K562 (cell line): ENCODE results near the gene ERRFI1. TPM values are rescaled to one million over a fixed set of nuclear protein-coding genes. Genes with fewer than 3 reads are reported as not detected.

Experiments used
- ATAC-seq: fragments of 200-7000 bp; cut with Tn5 transposase; 3 replicates; pipeline ENCODE4 v1.9.1; 2020; ENCODE audit warnings: moderate library complexity
- BruUV-seq: library from RNA; stranded (reverse); fragments of 400-500 nt; replicated peaks from 2 replicates; lab custom pipeline; 2021; lab: Mats Ljungman, UMichigan
- CTCF ChIA-PET: fragments of 300-600 bp; formaldehyde crosslinking; extraction: SDS; loops from one replicate; lab custom pipeline; 2021; ENCODE audit warnings: low intra/inter-chr PET ratio; lab: Yijun Ruan, JAX
- POLR2A ChIA-PET: fragments of 300-600, 350-650 bp; sonication (Branson Sonifier 250); formaldehyde crosslinking; extraction: SDS; loops from one replicate; lab custom pipeline; 2021; ENCODE audit warnings: antibody characterized with exemption, inconsistent platforms; lab: Yijun Ruan, JAX
- DNase-seq, 4 experiments: peaks; one replicate each; pipeline versions ENCODE4 v3.0.0 to v3.0.0-alpha.2; 2011 to 2018; ENCODE audit warnings: low spot score in 3 of 4, mixed read lengths in 3 of 4; ENCODE audit errors: extremely low read depth in 1 of 4
- FAIRE-seq: peaks from 2 replicates; lab custom pipeline; 2011; peaks lifted over from hg19 to GRCh38; lab: Jason Lieb, UNC
- H2AFZ ChIP-seq: 2 replicates; pipeline ENCODE4 v1.6.0; 2011; ENCODE audit warnings: low read depth, low read length, control low read depth, inconsistent platforms
- H3K27ac ChIP-seq: fragments of 200-600 bp; 3 replicates; pipeline ENCODE4 v1.8.0; 2011; ENCODE audit warnings: low read depth, mild to moderate bottlenecking, control low read depth, inconsistent platforms, low read length, moderate library complexity, mixed read lengths; ENCODE audit errors: extremely low read depth
- H3K27me3 ChIP-seq, 2 experiments: fragments of 300-600 bp in 1 of 2; 2 replicates in 1 of 2; 3 replicates in 1 of 2; pipeline versions ENCODE4 v1.6.0 to v1.8.0; 2011; ENCODE audit warnings: inconsistent platforms in 2 of 2, low read length in 2 of 2, mild to moderate bottlenecking in 1 of 2, mixed read lengths in 1 of 2, moderate library complexity in 1 of 2; ENCODE audit not compliant: control insufficient read depth in 2 of 2, insufficient read depth in 2 of 2
- H3K36me3 ChIP-seq: fragments of 300-600 bp; 3 replicates; pipeline ENCODE4 v1.8.0; 2011; ENCODE audit warnings: mild to moderate bottlenecking, low read length, inconsistent platforms; ENCODE audit not compliant: control insufficient read depth, insufficient read depth
- H3K4me1 ChIP-seq, 2 experiments: fragments of 200-600 bp in 1 of 2; replicated peaks in 1 of 2; 2 replicates in 1 of 2; 3 replicates in 1 of 2; pipeline versions ENCODE4 v1.5.1 to v1.8.0; 2011; ENCODE audit warnings: inconsistent platforms in 2 of 2, low read length in 2 of 2, mild to moderate bottlenecking in 1 of 2, mixed read lengths in 1 of 2, moderate library complexity in 1 of 2; ENCODE audit not compliant: control insufficient read depth in 2 of 2, insufficient read depth in 2 of 2
- H3K4me2 ChIP-seq: 2 replicates; pipeline ENCODE4 v1.6.1; 2011; ENCODE audit warnings: low read length, control low read depth, inconsistent platforms, mixed read lengths; ENCODE audit not compliant: insufficient read depth
- H3K4me3 ChIP-seq: fragments of 200-600 bp; sonication (generic), shearing (Covaris generic); 2 replicates; pipeline ENCODE4 v1.5.1; 2016; ENCODE audit warnings: control low read depth, inconsistent platforms
- H3K79me2 ChIP-seq: fragments of 200-600 bp; 3 replicates; pipeline ENCODE4 v1.8.0; 2011; ENCODE audit warnings: low read length, inconsistent platforms; ENCODE audit not compliant: control insufficient read depth, insufficient read depth
- H3K9ac ChIP-seq, 2 experiments: 2 replicates each; pipeline versions ENCODE4 v1.6.0 to v1.6.1; 2011; ENCODE audit warnings: low read depth in 2 of 2, low read length in 2 of 2, control low read depth in 1 of 2, inconsistent platforms in 1 of 2, mild to moderate bottlenecking in 1 of 2, mixed read lengths in 1 of 2; ENCODE audit not compliant: insufficient read depth in 1 of 2
- H3K9me1 ChIP-seq: one replicate; pipeline ENCODE4 v1.6.0; 2011; ENCODE audit warnings: inconsistent platforms, mild to moderate bottlenecking, low read length, moderate library complexity; ENCODE audit not compliant: control insufficient read depth, insufficient read depth
- H3K9me3 ChIP-seq: replicated peaks from 2 replicates; pipeline ENCODE4 v1.5.1; 2011; ENCODE audit warnings: low read depth, low read length, inconsistent platforms; ENCODE audit not compliant: control insufficient read depth, insufficient read depth
- H4K20me1 ChIP-seq: replicated peaks from 2 replicates; pipeline ENCODE4 v1.6.1; 2011; ENCODE audit warnings: low read length, inconsistent platforms, mixed read lengths; ENCODE audit not compliant: control insufficient read depth, insufficient read depth
- CBX3 ChIP-seq, 2 experiments: IDR thresholded peaks; 1 replicate in 1 of 2; 2 replicates in 1 of 2; pipeline ENCODE4 v1.6.1; 2012; ENCODE audit warnings: inconsistent platforms in 2 of 2, low read length in 2 of 2, borderline replicate concordance in 1 of 2, control low read depth in 1 of 2
- HNRNPL ChIP-seq: fragments of 200-400 bp; formaldehyde crosslinking; IDR thresholded peaks from 2 replicates; pipeline ENCODE4 v1.6.1; 2017; ENCODE audit warnings: low read depth, mild to moderate bottlenecking, low read length
- KDM1A ChIP-seq, 2 experiments: fragments of 450-650 bp; IDR thresholded peaks; 2 replicates each; pipeline ENCODE4 v1.6.1; 2016; ENCODE audit warnings: mild to moderate bottlenecking in 2 of 2
- ZNF384 ChIP-seq: IDR thresholded peaks from 2 replicates; pipeline ENCODE4 v1.6.1; 2012; ENCODE audit warnings: low read depth, low read length, improper control_type of control experiment
- ZNF707 ChIP-seq: fragments of 250-450 bp; sonication (Bioruptor Pico); conservative IDR thresholded peaks from 2 replicates; pipeline ENCODE4 v1.8.0; 2022; ENCODE audit warnings: inconsistent platforms, mild to moderate bottlenecking, moderate library complexity
- WGBS: fragments of 100-300 bp; shearing (Covaris generic); methylation state at CpG from one replicate; pipeline ENCODE4 v1.1.6; 2016; ENCODE audit warnings: low coverage, mixed read lengths; ENCODE audit not compliant: insufficient coverage; ENCODE audit errors: missing lambda C conversion rate; 5-methylcytosine and 5-hydroxymethylcytosine counted together
- in situ Hi-C: fragments of 300-500 bp; cut with MboI; formaldehyde crosslinking; loops from 4 replicates; pipeline ENCODE4 v1.15.0; 2018; ENCODE audit warnings: inconsistent platforms, mixed read lengths
- intact Hi-C: fragments of 100-400 bp; cut with micrococcal nuclease; formaldehyde crosslinking; loops from 2 replicates; pipeline ENCODE4 v1.14.2; 2022
- polyA plus RNA-seq, 8 experiments: library from polyadenylated mRNA; depleted of rRNA in 4 of 8; stranded (reverse) in 5 of 8; unstranded in 3 of 8; fragments of >200 nt; fragmentation: Nextera tagmentation in 2 of 8; fragmentation: Illumina TruSeq in 1 of 8; extraction: Ambion mirVana in 2 of 8; extraction: Trizol in 1 of 8; gene quantifications; 2 replicates each; pipeline versions ENCODE4 v1.2.1 to v1.2.3, GENCODE V29; 2011 to 2014; ENCODE audit warnings: inconsistent platforms in 1 of 8, missing spikeins in 1 of 8
- total RNA-seq, 7 experiments: library from RNA; depleted of rRNA in 6 of 7; stranded (reverse); fragments of >200 nt in 6 of 7; fragmentation: Illumina TruSeq in 2 of 7; extraction: Trizol in 2 of 7; gene quantifications; 2 replicates each; pipeline versions ENCODE4 v1.2.1 to v1.2.3, GENCODE V29; 2011 to 2021; ENCODE audit warnings: low replicate concordance in 1 of 7
- TF ChIP-seq, protein P1 (sequence below): fragments of 250-450 bp; sonication (Bioruptor Pico); IDR thresholded peaks from 2 replicates; pipeline ENCODE4 v1.5.0; 2021; ENCODE audit warnings: mild to moderate bottlenecking, borderline replicate concordance

The ERRFI1 gene
- total and polyA plus RNA-seq, 9 of the 15 experiments (the other 6 are each of a cell fraction or from before 2014, with no cell fraction given): 0.67 to 4.4 (median 1.1) TPM

DNA sequence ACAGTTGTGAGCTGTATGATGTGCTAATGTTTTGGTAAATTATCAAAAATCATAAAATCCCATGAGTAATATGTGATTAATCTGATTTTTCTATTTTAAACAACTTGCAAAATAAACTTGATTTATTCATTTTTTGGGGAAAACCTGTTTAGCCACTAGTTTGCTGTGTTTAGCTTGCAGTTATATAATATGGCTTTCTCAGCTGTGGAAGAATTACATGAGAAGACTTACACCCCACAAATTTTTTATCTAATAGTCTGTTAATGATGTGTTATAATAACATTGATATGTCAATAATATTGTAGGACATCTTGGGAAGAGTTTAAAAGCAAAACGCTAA lies 2.4 kb upstream of the ERRFI1 start:
- H3K27me3 ChIP-seq: peaks cover 31 to 35% of the 10 kb centered on the region in 2 experiments
- H3K27ac ChIP-seq: no peak overlapping the region
- ChIA-PET CTCF (no interaction called here), POLR2A (interaction anchor here (1.0 kb wide), 2 partner anchors 286 to 288 kb away, joined by 3 read pairs; no protein-coding TSS in a partner anchor)
- no peak overlapping the region for H3K9ac ChIP-seq
- no peak overlapping the region for H3K4me3 ChIP-seq
- peaks cover 5 to 16% of the 10 kb centered on the region in 2 experiments; a peak in 4 of 5 replicates for H3K4me1 ChIP-seq
- TF ChIP-seq HNRNPL (no peak), ZNF384 (no peak), CBX3 (IDR thresholded peaks at IDR 0.05; ENCODE audit: borderline replicate concordance in 1 of 2, low read length in 2 of 2) (no peak), ZNF707 (CRISPR knock-in tag) (no peak), KDM1A (IDR thresholded peaks at IDR 0.05) (no peak)
- TF ChIP-seq, protein P1, sequence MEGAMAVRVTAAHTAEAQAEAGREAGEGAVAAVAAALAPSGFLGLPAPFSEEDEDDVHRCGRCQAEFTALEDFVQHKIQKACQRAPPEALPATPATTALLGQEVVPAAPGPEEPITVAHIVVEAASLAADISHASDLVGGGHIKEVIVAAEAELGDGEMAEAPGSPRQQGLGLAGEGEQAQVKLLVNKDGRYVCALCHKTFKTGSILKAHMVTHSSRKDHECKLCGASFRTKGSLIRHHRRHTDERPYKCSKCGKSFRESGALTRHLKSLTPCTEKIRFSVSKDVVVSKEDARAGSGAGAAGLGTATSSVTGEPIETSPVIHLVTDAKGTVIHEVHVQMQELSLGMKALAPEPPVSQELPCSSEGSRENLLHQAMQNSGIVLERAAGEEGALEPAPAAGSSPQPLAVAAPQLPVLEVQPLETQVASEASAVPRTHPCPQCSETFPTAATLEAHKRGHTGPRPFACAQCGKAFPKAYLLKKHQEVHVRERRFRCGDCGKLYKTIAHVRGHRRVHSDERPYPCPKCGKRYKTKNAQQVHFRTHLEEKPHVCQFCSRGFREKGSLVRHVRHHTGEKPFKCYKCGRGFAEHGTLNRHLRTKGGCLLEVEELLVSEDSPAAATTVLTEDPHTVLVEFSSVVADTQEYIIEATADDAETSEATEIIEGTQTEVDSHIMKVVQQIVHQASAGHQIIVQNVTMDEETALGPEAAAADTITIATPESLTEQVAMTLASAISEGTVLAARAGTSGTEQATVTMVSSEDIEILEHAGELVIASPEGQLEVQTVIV: no peak
- BruUV-seq: no TSS peak
- no peaks in the 10 kb centered on the region for H3K36me3 ChIP-seq
- peaks cover 6% of the 10 kb centered on the region for H4K20me1 ChIP-seq
- intact Hi-C loops (no loop called here), in situ Hi-C loops (no loop called here)
- H3K4me2 ChIP-seq: no peak overlapping the region
- ATAC-seq (no peak), FAIRE-seq (no peak), DNase-seq (no peak)
- H3K9me1 ChIP-seq: no peaks in the 10 kb centered on the region
- no peak overlapping the region for H2AFZ ChIP-seq
- no peaks in the 10 kb centered on the region for H3K79me2 ChIP-seq
- no peaks in the 10 kb centered on the region for H3K9me3 ChIP-seq
- 0% methylated on average over 1 of the region's 1 CpG for whole genome bisulfite sequencing
